GM18511 (cell line): ENCODE data around the gene VEGFC.

Experiments
- ATAC-seq: cut with Tn5 transposase; IDR thresholded peaks from one replicate; pipeline ENCODE4 v1.9.1; 2021; ENCODE audit warnings: mild to moderate bottlenecking, moderate library complexity; ENCODE audit not compliant: unreplicated experiment

Gene VEGFC, protein sequence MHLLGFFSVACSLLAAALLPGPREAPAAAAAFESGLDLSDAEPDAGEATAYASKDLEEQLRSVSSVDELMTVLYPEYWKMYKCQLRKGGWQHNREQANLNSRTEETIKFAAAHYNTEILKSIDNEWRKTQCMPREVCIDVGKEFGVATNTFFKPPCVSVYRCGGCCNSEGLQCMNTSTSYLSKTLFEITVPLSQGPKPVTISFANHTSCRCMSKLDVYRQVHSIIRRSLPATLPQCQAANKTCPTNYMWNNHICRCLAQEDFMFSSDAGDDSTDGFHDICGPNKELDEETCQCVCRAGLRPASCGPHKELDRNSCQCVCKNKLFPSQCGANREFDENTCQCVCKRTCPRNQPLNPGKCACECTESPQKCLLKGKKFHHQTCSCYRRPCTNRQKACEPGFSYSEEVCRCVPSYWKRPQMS

DNA sequence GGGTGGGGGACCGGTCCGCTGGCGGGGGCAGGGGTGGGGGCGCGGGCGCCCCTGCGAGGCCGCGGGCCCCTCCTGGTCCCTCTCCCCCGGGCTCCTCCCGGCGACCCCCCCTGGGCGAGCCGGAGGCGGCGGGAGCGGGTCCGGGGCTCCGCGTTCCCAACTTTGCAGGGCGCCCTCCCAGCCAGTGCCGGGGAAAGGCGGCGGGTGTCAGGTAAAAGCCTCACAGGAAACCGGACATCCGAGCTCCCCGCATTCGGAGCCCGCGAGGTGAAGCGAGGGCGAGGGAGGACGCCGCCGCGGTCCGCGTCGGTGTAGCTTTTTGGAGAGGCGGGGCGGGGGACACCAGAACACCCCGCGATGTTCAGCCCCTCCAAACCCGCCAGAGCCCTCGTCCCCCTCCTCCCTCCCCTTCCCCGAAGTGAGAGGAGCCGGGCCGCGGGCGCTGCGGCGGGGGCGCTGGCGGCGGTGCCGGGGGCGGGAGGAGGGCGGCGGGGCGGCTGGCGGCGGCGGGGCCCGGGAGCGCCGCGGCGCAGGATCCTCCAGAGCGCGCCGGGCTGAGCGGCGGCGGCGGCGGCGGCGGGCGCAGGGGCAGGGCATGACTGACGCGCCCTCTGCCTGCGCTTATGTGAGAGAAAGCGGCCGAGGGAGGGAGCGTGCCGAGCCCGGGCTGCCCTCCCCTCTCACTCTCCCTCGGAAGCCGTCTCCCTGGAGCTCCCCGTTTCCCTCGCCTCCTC is at the start of gene VEGFC:
TSS of gene VEGFC (minus strand) at position 597 of the 734 bp plus-strand sequence. CDS start 611 bp downstream, outside the sequence.
- ATAC-seq: peak; percentile 83

GRCh38 chr4:176841711-176842112 is 49.0 kb upstream of the VEGFC start:
- ATAC-seq: no peak

- ATAC-seq: peak; percentile 51
Measured at GRCh38 chr4:176840166-176840565, 47.4 kb upstream of the VEGFC start.

DNA sequence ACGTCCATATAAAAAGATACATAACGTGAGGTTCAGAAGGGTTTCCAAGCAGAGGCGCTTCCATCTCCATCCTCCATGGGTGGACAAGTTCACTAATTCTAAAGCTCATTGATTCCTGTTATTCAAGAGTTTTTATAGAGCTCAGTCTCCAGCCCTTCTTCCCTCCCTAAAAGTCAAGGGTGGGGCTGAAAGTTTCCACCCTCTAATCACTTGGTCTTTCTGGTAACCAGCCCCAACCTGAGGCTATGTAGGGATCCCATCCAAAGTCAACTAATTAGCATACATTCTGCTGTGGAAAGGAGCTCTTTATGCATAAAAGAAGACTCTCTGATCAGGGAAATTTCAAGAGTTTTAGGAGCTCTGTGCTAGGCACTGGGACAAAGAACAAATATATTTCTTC is 46.9 kb upstream of the VEGFC start:
- no peak for ATAC-seq

- no peak for ATAC-seq
Measured at GRCh38 chr4:176838601-176839433, 46.1 kb upstream of the VEGFC start.

- ATAC-seq: no peak
Measured at GRCh38 chr4:176837169-176837895, 44.6 kb upstream of the VEGFC start.

- no peak for ATAC-seq
Measured at GRCh38 chr4:176834531-176834930, 41.8 kb upstream of the VEGFC start.

- no peak for ATAC-seq
Measured at GRCh38 chr4:176833400-176834175, 40.9 kb upstream of the VEGFC start.

GRCh38 chr4:176830971-176831370 is 38.2 kb upstream of the VEGFC start:
- no peak for ATAC-seq

DNA sequence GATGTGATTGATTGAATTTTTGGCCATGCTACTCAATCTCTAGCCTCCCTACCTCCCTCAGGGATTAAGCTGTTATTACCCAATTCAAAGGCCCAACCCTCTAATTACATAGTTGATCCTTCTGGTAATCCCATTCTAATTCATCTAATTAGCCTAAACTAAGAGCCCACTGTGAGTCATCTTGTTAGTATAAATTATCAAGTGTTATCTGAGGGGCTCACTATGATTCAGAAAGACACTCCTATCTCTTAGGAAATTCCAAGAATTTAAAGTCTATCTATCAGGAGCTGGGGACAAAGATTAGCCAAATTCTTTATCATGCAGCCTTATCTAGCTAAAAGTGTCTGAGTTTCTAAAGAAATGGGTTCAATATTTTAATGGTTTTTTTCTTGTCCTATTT is 32.9 kb upstream of the VEGFC start:
- no peak for ATAC-seq

DNA sequence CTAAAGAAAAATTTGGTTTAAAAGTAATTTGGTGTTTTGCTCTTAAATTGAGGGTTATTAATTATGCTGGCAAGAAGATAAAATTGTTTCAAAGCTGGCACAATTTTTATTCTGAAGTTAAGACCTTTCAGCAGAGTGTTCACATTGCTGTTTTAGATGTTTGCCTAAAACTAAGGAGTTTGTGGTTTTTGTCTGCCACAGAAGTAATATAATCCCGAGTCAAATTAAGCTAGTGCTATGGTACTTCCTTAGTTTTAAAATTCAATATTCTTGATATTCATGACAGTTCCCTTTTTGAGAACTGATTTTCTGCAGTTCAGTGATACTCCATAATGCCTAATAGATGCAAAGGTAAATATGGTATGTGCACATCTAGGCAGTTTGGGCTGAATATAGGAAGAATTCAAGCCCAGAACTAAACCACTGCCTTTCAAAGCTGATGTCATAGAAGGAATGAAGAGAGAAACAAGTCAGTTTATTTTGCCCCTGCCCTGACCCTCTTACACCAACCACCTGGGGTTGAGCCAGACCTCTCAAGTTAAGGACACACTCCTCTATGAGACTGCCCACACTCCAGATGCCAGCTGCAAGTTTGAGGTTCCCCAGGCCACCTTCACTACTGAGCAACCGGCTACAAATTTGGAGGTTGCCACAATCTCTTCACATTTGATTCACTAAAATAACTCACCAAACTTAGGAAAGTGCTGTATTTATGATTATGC is 32.1 kb upstream of the VEGFC start:
- ATAC-seq: no peak

DNA sequence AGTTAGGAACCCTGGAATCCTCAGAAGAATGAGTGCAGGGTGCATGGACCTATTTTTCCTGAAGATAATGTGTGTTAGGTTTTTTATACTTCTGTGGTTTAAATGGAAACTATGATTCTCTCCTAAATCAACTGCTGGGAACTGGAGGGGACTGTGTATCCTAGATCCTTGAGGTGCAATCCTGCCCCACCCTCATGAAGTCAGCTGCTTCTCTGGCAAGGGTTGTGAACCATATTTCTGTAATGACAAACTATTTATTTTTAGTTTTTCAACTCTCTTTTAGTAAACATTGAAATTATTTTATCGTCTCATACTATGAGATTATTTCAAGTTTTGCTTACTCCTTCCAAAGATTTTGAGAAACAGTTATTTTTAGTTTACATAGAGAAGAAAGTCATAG is 25.8 kb upstream of the VEGFC start:
- no peak for ATAC-seq

GRCh38 chr4:176817204-176817603 is 24.5 kb upstream of the VEGFC start:
- ATAC-seq: peak; percentile 86

DNA sequence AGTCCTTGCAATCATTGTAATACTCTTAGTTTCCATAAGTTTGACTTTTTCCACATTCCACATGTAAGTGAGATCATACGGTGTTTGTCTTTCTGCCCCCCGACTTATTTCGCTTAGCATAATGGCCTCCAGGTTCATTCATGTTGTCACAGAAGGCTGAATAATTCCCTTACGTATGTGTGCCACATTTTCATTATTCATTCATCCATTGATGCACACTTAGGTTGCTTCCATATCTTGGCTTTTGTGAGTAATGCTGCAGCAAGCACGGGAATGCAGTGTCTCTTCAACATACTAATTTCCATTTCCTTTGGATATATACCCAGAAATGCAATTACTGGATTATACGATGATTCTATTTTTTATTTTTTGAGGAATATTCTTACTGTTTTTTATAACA is 22.0 kb upstream of the VEGFC start:
- no peak for ATAC-seq

- no peak for ATAC-seq
Measured at GRCh38 chr4:176810481-176811249, 17.9 kb upstream of the VEGFC start.

GRCh38 chr4:176806778-176807375 is 14.2 kb upstream of the VEGFC start:
- no peak for ATAC-seq

- no peak for ATAC-seq
Measured at GRCh38 chr4:176805155-176805554, 12.4 kb upstream of the VEGFC start.

GRCh38 chr4:176800891-176801534 is 8.3 kb upstream of the VEGFC start:
- no peak for ATAC-seq
